ENCODE measurements around the gene NATD1. TPM values are rescaled to one million over a fixed set of nuclear protein-coding genes. Genes with fewer than 3 reads are reported as not detected.
A peak's percentile ranks its signal among the peaks of the same experiment; 100 is the strongest.

The NATD1 gene
- total RNA-seq, 1 experiment from 2014 or later, result 3.1 TPM

DNA sequence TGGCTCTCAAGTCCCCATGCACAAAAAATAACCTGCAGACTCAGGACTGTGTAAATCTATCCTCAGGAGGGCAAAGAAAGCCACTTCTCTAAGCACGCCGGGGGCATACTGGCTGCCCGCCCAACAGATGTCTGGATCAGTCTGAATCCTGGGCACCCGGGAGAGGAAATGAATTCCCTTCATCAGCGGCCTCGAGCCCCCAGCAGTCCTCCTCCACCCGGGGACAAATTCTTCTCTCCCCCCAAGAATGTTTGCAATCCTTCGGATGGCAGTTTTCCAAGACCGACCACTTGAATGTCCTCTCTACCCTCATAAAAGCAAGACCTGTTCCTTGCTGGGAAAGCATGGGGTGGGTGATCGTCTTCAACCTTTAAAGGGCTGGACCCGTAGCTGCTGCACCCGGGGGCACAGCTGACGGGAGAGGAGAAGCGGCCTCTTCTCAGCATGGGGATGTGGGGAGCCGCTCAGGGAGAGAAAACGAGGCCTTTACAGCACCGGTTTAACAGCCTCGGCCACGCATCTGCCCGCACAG is 21.9 kb upstream of the NATD1 start:
- BruUV-seq (replicated peaks), result no TSS peak
- H3K79me2 ChIP-seq (ENCODE audit: insufficient read depth, low read length), result no peaks in the 10 kb centered on the region
- ChIA-PET POLR2A (interaction anchor here (1.0 to 2.1 kb wide), 2 partner anchors 12 to 156 kb away, joined by 3 to 15 read pairs; no protein-coding TSS in a partner anchor), RAD21 (ENCODE audit: low non-redundant PET in 1 of 2, low total read pairs in 2 of 2, uncharacterized antibody in 2 of 2, unreplicated experiment in 2 of 2) (interaction anchor here in 1 of 2 experiments (0.7 kb wide), 1 partner anchor 182 kb away, joined by 3 read pairs; no protein-coding TSS in a partner anchor), CTCF (interaction anchor here (1.1 kb wide), 1 partner anchor 147 kb away, joined by 3 read pairs; no protein-coding TSS in a partner anchor)
- no peaks in the 10 kb centered on the region for H3K27me3 ChIP-seq (ENCODE audit: insufficient read depth, low read length)
- H3K4me3 ChIP-seq (replicated peaks in 1 of 2; ENCODE audit: low read depth in 1 of 2, low read length in 2 of 2), result peak overlapping the region; percentile 52 to 57
- no peaks in the 10 kb centered on the region for H3K36me3 ChIP-seq (ENCODE audit: control insufficient read depth in 1 of 2, insufficient read depth in 2 of 2, low read length in 2 of 2)
- no peak for TF ChIP-seq SP1 (IDR thresholded peaks at IDR 0.05; ENCODE audit: low read depth)
- no peak for TF ChIP-seq FOSL1 (IDR thresholded peaks at IDR 0.05; ENCODE audit: low read depth)
- TF ChIP-seq, protein P1, sequence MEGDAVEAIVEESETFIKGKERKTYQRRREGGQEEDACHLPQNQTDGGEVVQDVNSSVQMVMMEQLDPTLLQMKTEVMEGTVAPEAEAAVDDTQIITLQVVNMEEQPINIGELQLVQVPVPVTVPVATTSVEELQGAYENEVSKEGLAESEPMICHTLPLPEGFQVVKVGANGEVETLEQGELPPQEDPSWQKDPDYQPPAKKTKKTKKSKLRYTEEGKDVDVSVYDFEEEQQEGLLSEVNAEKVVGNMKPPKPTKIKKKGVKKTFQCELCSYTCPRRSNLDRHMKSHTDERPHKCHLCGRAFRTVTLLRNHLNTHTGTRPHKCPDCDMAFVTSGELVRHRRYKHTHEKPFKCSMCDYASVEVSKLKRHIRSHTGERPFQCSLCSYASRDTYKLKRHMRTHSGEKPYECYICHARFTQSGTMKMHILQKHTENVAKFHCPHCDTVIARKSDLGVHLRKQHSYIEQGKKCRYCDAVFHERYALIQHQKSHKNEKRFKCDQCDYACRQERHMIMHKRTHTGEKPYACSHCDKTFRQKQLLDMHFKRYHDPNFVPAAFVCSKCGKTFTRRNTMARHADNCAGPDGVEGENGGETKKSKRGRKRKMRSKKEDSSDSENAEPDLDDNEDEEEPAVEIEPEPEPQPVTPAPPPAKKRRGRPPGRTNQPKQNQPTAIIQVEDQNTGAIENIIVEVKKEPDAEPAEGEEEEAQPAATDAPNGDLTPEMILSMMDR (IDR thresholded peaks at IDR 0.05 in 2 of 3, conservative IDR thresholded peaks at IDR 0.05 in 1 of 3; ENCODE audit: borderline replicate concordance in 1 of 3, insufficient read depth in 1 of 3, low read depth in 2 of 3, low read length in 2 of 3), result no peak
- peak overlapping the region; percentile 95 for H3K4me2 ChIP-seq (ENCODE audit: low read length)
- ATAC-seq (no peak), DNase-seq (ENCODE audit: low read depth, low spot score) (no peak)
- H3K9ac ChIP-seq (ENCODE audit: low read length), result peak overlapping the region; percentile 63
- peaks cover 19 to 46% of the 10 kb centered on the region in 2 experiments for H3K4me1 ChIP-seq (ENCODE audit: control insufficient read depth in 1 of 2, insufficient read depth in 2 of 2, low read length in 2 of 2)
- H3K9me3 ChIP-seq (ENCODE audit: control insufficient read depth in 1 of 2, insufficient read depth in 1 of 2, low read depth in 1 of 2, low read length in 2 of 2), result no peaks in the 10 kb centered on the region
- no peaks in the 10 kb centered on the region for H3K9me2 ChIP-seq (ENCODE audit: insufficient read depth)
- intact Hi-C loops (cut with micrococcal nuclease), result no loop called here
- no peaks in the 10 kb centered on the region for H4K20me1 ChIP-seq (ENCODE audit: insufficient read depth)
- no peak overlapping the region for H2AFZ ChIP-seq (ENCODE audit: low read depth, low read length, poor library complexity, severe bottlenecking)
- H3K27ac ChIP-seq (ENCODE audit: low read depth, low read length), result peak overlapping the region; percentile 65; the same call in 1 of the 2 replicates

DNA sequence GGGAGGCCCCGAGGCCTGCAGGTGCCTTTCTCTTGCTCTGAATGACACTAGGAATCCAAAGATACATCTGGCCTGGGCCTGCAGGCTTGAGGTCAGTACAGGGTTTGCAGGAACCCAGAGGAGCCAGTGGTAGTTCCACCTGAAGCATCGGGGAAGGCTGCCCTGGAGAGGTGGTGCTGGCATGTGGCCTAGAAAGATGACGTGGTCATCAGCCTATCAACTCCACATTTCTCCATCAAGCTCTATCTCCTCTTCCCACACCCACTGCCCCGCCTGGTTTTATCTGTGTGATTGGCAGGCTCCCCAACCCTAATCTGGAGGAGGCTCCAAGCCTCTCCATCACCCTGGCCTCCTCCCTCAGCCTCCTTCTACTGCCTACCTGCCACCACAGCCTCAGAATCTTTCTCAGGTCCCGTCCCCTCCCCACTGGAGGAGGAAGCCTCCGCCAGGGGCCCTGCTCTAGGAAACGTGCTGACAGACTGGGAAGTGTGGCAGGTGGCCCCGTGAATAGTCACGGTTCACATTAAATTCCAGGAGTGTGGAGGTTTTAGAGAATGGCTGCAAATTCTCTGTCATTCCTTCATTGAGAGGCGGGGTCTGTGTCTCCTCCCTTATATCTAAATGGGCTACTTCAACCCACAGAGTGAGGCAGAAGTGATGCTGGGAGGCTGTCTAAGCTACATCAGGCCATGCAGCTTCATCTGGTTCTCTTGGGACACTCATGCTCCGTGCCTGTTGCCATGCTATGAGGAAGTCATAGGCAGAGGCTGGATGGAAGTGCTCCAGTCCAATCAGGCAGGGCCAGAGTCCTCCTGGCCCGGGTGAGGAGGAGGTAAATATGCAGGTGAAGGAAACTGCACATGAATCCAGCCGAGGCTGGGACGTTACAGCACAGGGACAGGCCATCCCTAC is 19.9 kb upstream of the NATD1 start:
- no peaks in the 10 kb centered on the region for H3K9me2 ChIP-seq (ENCODE audit: insufficient read depth)
- ATAC-seq (no peak), DNase-seq (ENCODE audit: low read depth, low spot score) (no peak)
- H3K9me3 ChIP-seq (ENCODE audit: control insufficient read depth in 1 of 2, insufficient read depth in 1 of 2, low read depth in 1 of 2, low read length in 2 of 2), result no peaks in the 10 kb centered on the region
- H2AFZ ChIP-seq (ENCODE audit: low read depth, low read length, poor library complexity, severe bottlenecking), result no peak overlapping the region
- H3K79me2 ChIP-seq (ENCODE audit: insufficient read depth, low read length), result no peaks in the 10 kb centered on the region
- H3K36me3 ChIP-seq (ENCODE audit: control insufficient read depth in 1 of 2, insufficient read depth in 2 of 2, low read length in 2 of 2), result no peaks in the 10 kb centered on the region
- TF ChIP-seq EGR1 (IDR thresholded peaks at IDR 0.05; ENCODE audit: low read depth) (no peak), SIN3A (IDR thresholded peaks at IDR 0.05; ENCODE audit: low read depth) (no peak), SRF (IDR thresholded peaks at IDR 0.05; ENCODE audit: low read depth) (no peak), FOSL1 (IDR thresholded peaks at IDR 0.05; ENCODE audit: low read depth) (no peak)
- intact Hi-C loops (cut with micrococcal nuclease), result no loop called here
- ChIA-PET CTCF (no interaction called here), POLR2A (no interaction called here), RAD21 (ENCODE audit: low non-redundant PET in 1 of 2, low total read pairs in 2 of 2, uncharacterized antibody in 2 of 2, unreplicated experiment in 2 of 2) (no interaction called here)
- H3K27ac ChIP-seq (ENCODE audit: low read depth, low read length), result no peak overlapping the region
- no peak overlapping the region for H3K9ac ChIP-seq (ENCODE audit: low read length)
- H3K4me3 ChIP-seq (replicated peaks in 1 of 2; ENCODE audit: low read depth in 1 of 2, low read length in 2 of 2), result no peak overlapping the region
- peaks cover 9 to 28% of the 10 kb centered on the region in 2 experiments for H3K4me1 ChIP-seq (ENCODE audit: control insufficient read depth in 1 of 2, insufficient read depth in 2 of 2, low read length in 2 of 2)
- H4K20me1 ChIP-seq (ENCODE audit: insufficient read depth), result no peaks in the 10 kb centered on the region
- H3K27me3 ChIP-seq (ENCODE audit: insufficient read depth, low read length), result no peaks in the 10 kb centered on the region
- H3K4me2 ChIP-seq (ENCODE audit: low read length), result peak overlapping the region; percentile 21
- no TSS peak for BruUV-seq (replicated peaks)
